NCI-H2171 treated with DMSO at 0.1 percent for 48 hours (cell line): ENCODE data around the gene SCFD2.

ENCODE experiments used
- DNase-seq: peaks from one replicate; lab custom pipeline; 2025; lab: John Stamatoyannopoulos, UW

SCFD2 gene

DNA sequence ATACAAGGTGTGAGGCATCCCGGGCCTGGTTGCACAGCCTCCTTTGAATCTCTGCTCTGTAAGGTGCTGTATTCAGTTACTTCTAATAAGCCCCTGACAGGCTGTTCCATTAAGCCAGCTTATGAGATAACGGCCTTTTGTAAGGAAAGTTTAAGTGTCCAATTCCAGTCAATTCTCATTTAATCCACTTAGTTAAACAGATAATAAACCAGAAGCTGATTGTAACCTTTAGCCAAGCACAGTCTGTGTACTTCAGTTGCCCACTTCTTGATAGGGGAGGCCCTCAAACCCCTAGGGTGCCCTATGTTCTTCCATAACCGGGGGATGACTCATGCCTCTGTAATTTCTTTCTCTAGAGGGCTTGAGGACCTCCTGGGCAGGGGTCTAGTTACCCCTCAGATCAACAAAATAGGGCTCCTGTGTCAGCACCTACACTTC lies 440.3 kb downstream of the SCFD2 start:
- DNase-seq, result peak; percentile 12

DNA sequence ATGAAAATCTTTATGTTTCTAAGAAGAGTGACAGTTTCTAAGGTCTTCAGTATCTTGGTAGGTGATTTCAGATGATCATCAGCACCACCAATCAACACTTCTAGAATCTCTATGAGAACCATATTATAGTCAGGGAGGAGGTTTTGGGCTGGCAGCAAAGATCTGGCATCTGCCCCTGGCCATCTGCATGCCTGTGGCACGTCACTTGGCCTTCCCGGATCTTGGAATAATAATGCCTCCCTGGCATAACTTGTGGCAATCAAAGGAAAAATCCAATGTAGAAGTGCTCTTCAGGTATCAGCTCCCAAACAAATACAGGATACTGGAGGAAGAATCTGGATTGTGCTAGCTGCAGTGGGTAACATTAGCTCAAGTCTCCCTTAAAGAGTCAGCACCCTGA lies 446.4 kb downstream of the SCFD2 start:
- DNase-seq, result no peak

DNA sequence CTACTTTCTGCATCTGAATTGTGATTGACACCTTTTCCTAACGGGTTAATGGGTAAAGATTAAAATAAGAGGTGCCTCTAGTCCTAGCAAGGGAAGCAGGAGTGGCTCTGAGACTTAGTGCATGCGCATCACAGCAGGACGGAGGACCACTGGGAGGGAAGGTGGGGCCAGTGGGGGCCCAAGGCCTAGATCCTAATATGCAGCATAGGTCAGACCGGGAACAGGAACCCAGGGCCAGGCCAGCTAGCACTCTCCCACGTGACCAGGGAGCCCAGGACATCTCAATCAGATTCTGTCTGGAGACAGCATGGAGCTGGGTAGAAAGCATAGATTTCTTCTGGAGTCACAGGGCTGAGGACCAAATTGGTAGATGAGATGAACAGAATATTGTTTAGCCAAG lies 448.0 kb downstream of the SCFD2 start:
- DNase-seq, result no peak

DNA sequence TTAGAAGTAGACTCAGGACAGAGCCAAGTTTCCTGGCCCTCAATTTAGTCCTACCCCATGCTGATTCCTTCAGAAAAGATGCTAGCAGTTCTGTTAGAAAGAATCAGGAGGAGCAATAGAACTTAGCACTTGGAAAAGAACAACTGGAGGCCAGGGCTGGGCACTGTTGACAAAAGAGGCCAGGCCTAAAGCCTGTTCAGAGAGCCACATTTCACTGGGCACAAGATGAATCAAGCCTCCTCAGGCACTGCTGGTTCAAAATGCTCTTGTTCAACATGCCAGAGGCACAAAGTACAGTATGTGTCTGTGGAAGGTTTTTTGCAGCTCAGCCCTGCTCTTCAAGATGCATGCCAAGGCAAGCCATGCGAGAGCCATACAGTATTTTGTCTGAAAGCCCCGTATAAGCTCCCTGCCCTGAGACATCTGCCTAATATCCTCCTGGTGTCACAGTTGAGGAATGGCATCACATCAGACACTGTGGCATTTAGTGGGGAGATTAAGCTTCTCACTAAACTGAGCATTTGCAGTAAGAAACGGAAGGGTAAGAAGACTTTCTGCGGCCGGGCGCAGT lies 450.0 kb downstream of the SCFD2 start:
- DNase-seq, result no peak

GRCh38 chr4:52915191-52915590 lies 450.7 kb downstream of the SCFD2 start:
- DNase-seq, result no peak

GRCh38 chr4:52914051-52914605 lies 451.7 kb downstream of the SCFD2 start:
- DNase-seq, result no peak

GRCh38 chr4:52912608-52913007 lies 453.3 kb downstream of the SCFD2 start:
- no peak for DNase-seq

DNA sequence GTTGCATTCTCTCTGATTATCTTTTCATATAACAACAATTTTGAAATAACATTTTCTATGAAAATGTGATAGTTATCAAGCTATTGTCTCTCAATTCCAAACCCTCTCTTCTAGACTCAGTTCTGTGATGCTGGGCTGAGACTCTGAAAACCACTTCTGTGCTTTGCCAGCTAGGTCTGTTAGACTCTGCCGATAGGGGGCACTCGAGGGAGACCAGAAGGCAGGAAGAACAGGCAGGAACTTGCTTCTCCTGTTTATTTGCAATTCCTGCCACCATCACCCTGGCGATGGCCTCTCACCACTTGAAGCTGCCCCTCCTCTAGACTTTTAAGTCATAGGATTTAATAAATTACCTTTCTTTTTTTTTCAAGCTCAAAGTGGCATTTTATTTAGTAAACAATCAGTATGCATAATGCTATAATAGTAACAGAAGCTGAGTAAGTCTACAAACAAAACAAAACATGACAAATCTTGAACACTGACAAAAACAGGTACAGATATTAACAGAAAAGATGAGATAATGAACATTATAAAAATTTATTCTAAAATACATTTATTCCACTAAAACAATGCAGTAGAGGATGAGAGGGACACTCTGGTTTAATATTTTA lies 454.1 kb downstream of the SCFD2 start:
- DNase-seq, result peak; percentile 44

DNA sequence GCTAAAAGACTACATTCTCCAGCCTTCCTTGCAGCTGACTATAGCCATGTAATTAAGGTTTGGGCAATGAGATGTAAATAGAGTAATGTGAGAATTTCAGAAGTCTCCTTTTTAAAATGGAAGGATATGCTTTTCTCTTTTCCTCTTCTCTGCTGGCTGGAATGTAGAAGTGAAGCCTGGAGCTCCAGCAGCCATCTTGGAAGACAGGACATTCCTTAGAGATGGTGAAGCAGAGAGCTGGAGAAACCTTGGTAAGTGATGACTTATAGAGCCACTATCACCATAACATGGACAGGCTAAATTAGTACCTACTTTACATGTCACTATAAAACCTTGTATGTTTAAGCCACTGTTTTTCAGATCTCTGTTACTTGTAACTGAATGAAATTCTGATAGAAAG lies 455.7 kb downstream of the SCFD2 start:
- DNase-seq, result no peak

GRCh38 chr4:52907510-52907909 lies 458.4 kb downstream of the SCFD2 start:
- DNase-seq, result no peak

- no peak for DNase-seq
These were observed 461.4 kb downstream of the SCFD2 start for GRCh38 chr4:52904421-52904820.

DNA sequence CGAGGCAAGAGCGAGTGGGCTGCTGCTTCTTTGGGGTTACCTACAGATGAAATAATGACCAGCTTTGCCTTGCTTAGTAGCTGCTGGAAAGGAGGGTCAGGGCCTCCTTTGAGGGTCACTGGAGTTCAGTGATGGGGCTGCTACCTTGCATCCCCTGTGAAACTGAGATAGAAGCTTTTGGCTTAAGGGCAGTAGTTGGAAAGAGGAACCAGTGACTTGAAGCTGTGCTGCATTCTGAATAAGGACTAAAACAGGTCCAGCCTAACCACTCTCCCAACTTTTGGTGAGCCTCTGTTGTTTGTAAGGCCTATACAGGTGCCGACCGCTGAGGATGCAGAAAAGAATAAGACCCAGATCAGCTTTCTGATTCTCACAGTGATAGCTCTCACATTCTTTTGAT lies 462.6 kb downstream of the SCFD2 start:
- no peak for DNase-seq

DNA sequence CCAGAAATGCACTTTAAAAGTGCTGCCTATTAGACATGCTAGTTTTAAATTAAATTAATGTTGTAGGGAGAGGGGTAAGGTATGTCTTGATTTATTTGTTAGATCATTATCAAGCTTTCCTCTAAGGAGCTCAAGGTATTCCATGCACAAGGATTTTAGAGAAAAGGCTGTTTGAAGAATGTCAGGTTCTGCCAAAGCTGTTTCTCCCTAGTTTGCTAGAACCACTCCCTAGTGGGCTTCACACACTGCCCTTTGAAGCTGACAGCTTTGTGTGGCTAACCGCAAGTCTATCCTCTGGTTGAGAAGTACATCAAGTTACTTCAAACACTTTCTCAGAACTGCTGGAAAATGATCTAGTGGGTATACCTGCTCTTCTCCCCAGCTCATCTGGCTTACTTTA lies 471.4 kb downstream of the SCFD2 start:
- no peak for DNase-seq

DNA sequence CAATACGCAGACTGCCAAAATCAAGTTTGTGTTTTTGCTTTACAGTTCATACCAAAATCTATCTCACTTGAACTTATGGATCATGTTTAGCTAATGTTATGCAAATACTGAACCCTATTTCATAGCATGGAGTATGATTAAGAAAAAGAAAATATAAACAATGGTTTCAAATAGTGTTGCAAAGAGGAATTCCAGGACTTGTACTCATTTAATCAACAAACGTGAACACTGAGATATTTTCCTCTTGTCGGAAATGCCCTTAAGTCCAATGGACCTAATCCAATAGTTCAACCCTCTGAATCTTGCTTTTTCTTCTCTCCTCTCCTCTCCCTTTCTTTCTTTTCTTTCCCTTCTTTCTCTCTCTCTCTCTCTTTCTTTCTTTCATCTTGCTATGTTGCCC lies 473.0 kb downstream of the SCFD2 start:
- DNase-seq, result no peak

DNA sequence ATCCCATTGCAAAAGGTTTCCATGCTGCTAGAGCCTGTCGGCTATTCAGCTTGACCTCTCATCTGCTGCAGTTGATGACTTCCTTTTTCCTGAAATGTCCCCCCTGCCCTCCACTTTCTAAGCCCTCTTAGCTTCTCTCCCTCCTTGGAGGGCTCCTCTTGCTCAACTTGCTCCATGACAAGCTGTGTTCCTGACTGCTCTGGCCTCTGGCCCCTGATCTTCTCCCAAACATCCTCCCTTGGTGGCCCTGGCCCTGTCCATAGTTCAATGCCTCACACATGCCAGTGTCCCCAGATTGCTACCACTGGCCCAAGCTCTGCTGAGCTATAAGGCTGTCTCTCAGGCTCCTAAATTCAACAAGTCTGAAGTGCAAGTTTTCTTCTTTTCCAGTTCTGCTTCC lies 474.1 kb downstream of the SCFD2 start:
- DNase-seq, result no peak

GRCh38 chr4:52890521-52890791 lies 475.4 kb downstream of the SCFD2 start:
- DNase-seq, result no peak

DNA sequence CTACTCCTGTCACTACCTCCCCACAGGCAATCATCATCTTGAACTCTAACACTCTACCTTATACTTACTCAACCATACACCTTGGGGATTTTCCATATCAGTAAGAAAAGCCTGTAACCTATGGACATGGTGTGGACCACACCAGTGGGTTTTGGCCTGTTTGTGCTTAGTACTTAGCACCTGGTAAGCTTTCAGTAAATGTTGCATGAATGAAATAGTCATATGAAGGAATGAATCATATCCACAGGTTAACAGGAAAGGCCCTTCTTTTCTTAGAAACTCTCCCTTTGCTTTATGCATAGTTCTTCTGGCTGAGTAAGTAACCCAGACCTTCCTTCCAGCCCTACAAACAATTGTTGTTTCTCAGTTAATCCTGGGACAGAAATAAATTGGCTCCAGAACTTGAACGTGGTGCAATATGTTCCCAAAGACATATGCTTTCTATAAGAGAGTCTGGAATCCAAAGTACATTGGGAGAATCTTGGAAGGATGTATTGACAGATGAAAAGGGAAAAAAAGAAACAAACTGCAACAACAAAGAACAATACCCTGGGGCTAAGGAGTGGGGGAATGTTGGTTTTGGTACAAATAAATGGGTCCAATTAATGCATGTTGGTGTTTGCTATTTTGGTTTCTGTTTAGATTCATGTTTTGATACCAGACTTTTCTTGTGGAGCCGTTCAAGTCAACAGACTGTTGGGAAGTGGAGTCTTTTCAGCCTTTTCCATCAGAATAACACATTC lies 475.9 kb downstream of the SCFD2 start:
- DNase-seq, result no peak

DNA sequence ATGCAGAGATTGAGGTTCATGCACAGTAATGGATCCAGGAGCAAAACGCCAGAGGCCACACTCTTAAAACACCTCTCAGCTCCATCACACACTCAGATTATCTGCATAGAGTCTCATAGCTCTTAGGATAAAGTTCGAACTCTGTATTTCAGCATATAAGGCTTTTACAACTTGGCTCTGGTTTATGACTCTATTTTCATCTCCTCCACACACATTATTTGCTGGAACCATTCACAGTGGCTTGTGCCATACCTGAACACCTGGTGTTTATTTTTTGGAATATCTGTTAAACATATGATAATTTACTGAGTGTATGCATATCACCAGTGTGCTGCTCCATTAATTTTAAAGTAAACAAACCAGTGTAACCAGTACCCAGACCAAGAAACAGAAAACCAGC lies 476.5 kb downstream of the SCFD2 start:
- DNase-seq, result no peak

DNA sequence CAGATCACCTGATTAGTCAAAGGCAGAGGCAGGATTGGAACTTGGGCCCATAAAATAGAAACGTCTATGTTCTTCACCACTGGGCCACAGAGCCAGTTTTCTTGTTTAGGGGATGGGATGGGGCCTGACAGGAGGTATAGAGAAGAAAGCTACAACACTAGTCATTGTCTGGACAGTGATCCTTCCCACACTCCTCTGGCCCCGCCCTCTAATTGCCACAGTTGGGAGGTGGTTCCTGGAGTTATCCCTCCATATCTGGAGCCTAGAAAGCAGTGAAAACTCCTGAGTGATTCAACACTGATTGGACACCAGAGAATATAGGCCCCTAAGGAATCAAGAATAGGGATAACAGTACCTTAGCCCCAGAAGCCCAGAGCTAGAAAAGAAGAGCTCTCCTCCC lies 480.9 kb downstream of the SCFD2 start:
- no peak for DNase-seq

GRCh38 chr4:52883707-52884669 lies 481.9 kb downstream of the SCFD2 start:
- DNase-seq, result no peak

GRCh38 chr4:52883183-52883621 lies 482.7 kb downstream of the SCFD2 start:
- no peak for DNase-seq

DNA sequence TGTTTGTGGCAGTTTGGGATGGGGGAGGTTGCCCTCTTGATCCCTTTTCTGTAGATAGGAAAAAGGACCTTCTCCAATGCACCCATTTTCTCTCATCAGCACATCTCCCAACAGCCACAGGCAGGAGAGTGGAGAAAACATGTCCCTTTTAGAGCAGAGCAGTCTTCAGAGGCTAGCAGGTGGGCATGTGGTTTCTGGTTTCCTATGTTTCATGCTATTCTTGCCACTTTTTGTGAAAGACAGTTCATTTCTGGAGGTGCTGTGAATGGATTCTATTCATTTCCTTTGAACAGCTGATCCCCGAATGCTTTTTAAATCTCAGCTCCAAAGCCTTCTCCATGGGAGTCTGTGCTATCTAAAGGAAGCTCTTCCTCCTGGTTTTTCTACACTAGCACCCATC lies 484.9 kb downstream of the SCFD2 start:
- no peak for DNase-seq
